WTC11 (cell line): ENCODE results near the gene REG4. TPM values are rescaled to one million over a fixed set of nuclear protein-coding genes. Genes with fewer than 3 reads are reported as not detected.

Source experiments
- ATAC-seq: fragments of 200-7000 bp; cut with Tn5 transposase; 2 replicates; pipeline ENCODE4 v1.10.0; 2021; ENCODE audit warnings: mild to moderate bottlenecking, moderate library complexity
- CTCF ChIA-PET: fragments of 300-600 bp; sonication (Branson Sonifier 250); formaldehyde crosslinking; loops from one replicate; lab custom pipeline; 2021; ENCODE audit warnings: antibody characterized with exemption; lab: Charles Lee
- POLR2A ChIA-PET: fragments of 350-600 bp; sonication (Branson Sonifier 250); formaldehyde crosslinking; loops from one replicate; lab custom pipeline; 2021; ENCODE audit warnings: antibody characterized with exemption; lab: Charles Lee
- DNase-seq: peaks from one replicate; pipeline ENCODE4 v3.0.0; 2021; ENCODE audit warnings: low spot score
- H3K27ac Mint-ChIP-seq: 2 replicates; pipeline ENCODE4 v1.8.0; 2021; ENCODE audit warnings: mixed read lengths
- H3K27me3 Mint-ChIP-seq: 2 replicates; pipeline ENCODE4 v1.8.0; 2021; ENCODE audit warnings: low read depth, mild to moderate bottlenecking, moderate library complexity, mixed read lengths
- H3K36me3 Mint-ChIP-seq: 2 replicates; pipeline ENCODE4 v1.8.0; 2021; ENCODE audit warnings: mixed read lengths
- H3K4me1 Mint-ChIP-seq: 2 replicates; pipeline ENCODE4 v1.8.0; 2022; ENCODE audit warnings: mixed read lengths
- H3K4me3 Mint-ChIP-seq: 2 replicates; pipeline ENCODE4 v1.8.0; 2021; ENCODE audit warnings: mild to moderate bottlenecking, moderate library complexity, mixed read lengths
- H3K9me3 Mint-ChIP-seq: 2 replicates; pipeline ENCODE4 v1.8.0; 2021; ENCODE audit warnings: mixed read lengths
- AFF4 ChIP-seq: sonication (generic); formaldehyde crosslinking; IDR thresholded peaks from 2 replicates; pipeline ENCODE4 v1.8.1; 2023; ENCODE audit warnings: mild to moderate bottlenecking, missing genetic modification reagents, borderline replicate concordance
- ARID4B ChIP-seq: sonication (generic); formaldehyde crosslinking; IDR thresholded peaks from 2 replicates; pipeline ENCODE4 v1.8.0; 2023; ENCODE audit warnings: missing genetic modification reagents, mild to moderate bottlenecking, borderline replicate concordance
- ATF6 ChIP-seq: sonication (generic); formaldehyde crosslinking; IDR thresholded peaks from 2 replicates; pipeline ENCODE4 v1.8.1; 2023; ENCODE audit warnings: mild to moderate bottlenecking, missing genetic modification reagents
- CREB1 ChIP-seq: sonication (generic); formaldehyde crosslinking; IDR thresholded peaks from 2 replicates; pipeline ENCODE4 v1.8.0; 2023; ENCODE audit warnings: mild to moderate bottlenecking, missing genetic modification reagents
- CREM ChIP-seq: sonication (generic); formaldehyde crosslinking; IDR thresholded peaks from 2 replicates; pipeline ENCODE4 v1.8.1; 2022; ENCODE audit warnings: mild to moderate bottlenecking, missing genetic modification reagents, moderate library complexity
- E2F4 ChIP-seq: sonication (generic); formaldehyde crosslinking; IDR thresholded peaks from 2 replicates; pipeline ENCODE4 v1.8.1; 2022; ENCODE audit warnings: low read depth, mild to moderate bottlenecking, moderate library complexity, missing genetic modification reagents, borderline replicate concordance
- E2F5 ChIP-seq: sonication (generic); formaldehyde crosslinking; IDR thresholded peaks from 2 replicates; pipeline ENCODE4 v1.8.1; 2022; ENCODE audit warnings: mild to moderate bottlenecking, moderate library complexity, missing genetic modification reagents
- ETV6 ChIP-seq: sonication (generic); formaldehyde crosslinking; IDR thresholded peaks from 2 replicates; pipeline ENCODE4 v1.8.1; 2022; ENCODE audit warnings: mild to moderate bottlenecking, missing genetic modification reagents
- FOXP4 ChIP-seq: sonication (generic); formaldehyde crosslinking; IDR thresholded peaks from 2 replicates; pipeline ENCODE4 v1.8.0; 2022; ENCODE audit warnings: mild to moderate bottlenecking, missing genetic modification reagents
- GABPB1 ChIP-seq: sonication (generic); formaldehyde crosslinking; IDR thresholded peaks from 2 replicates; pipeline ENCODE4 v1.8.1; 2023; ENCODE audit warnings: mild to moderate bottlenecking, missing genetic modification reagents
- JAZF1 ChIP-seq: fragments of 250-450 bp; sonication (Bioruptor Pico); IDR thresholded peaks from 2 replicates; pipeline ENCODE4 v1.9.0; 2021; ENCODE audit warnings: moderate library complexity, mild to moderate bottlenecking, inconsistent platforms
- KAT7 ChIP-seq: sonication (generic); formaldehyde crosslinking; IDR thresholded peaks from 2 replicates; pipeline ENCODE4 v1.8.1; 2023; ENCODE audit warnings: missing genetic modification reagents, mild to moderate bottlenecking, borderline replicate concordance
- NR2C2 ChIP-seq: sonication (generic); formaldehyde crosslinking; IDR thresholded peaks from 2 replicates; pipeline ENCODE4 v1.8.0; 2022; ENCODE audit warnings: mild to moderate bottlenecking, missing genetic modification reagents
- OVOL2 ChIP-seq: fragments of 250-450 bp; sonication (Bioruptor Pico); IDR thresholded peaks from 2 replicates; pipeline ENCODE4 v1.9.0; 2021; ENCODE audit warnings: mild to moderate bottlenecking, borderline replicate concordance
- SOX15 ChIP-seq: fragments of 250-450 bp; sonication (Bioruptor Pico); IDR thresholded peaks from 2 replicates; pipeline ENCODE4 v1.9.0; 2021; ENCODE audit warnings: mild to moderate bottlenecking
- ZNF138 ChIP-seq: sonication (generic); formaldehyde crosslinking; conservative IDR thresholded peaks from 2 replicates; pipeline ENCODE4 v1.8.1; 2022; ENCODE audit warnings: mild to moderate bottlenecking, moderate library complexity, missing genetic modification reagents
- ZNF317 ChIP-seq: sonication (generic); formaldehyde crosslinking; IDR thresholded peaks from 2 replicates; pipeline ENCODE4 v1.8.1; 2023; ENCODE audit warnings: low read depth, mild to moderate bottlenecking, moderate library complexity, missing genetic modification reagents, borderline replicate concordance
- ZNF423 ChIP-seq: fragments of 250-450 bp; sonication (Bioruptor Pico); IDR thresholded peaks from 2 replicates; pipeline ENCODE4 v2.1.2; 2022; ENCODE audit warnings: mild to moderate bottlenecking, moderate library complexity
- ZNF671 ChIP-seq: fragments of 250-450 bp; sonication (Bioruptor Pico); IDR thresholded peaks from 2 replicates; pipeline ENCODE4 v1.8.0; 2021; ENCODE audit warnings: mild to moderate bottlenecking
- total RNA-seq: library from RNA; stranded (reverse); gene quantifications from 3 replicates; pipeline ENCODE4 v1.2.3, GENCODE V29; 2021

The REG4 gene
- total RNA-seq, 1 experiment from 2014 or later, result 0.31 TPM

- peaks cover 2% of the 10 kb centered on the region; the same call in 1 of the 2 replicates for H3K4me1 Mint-ChIP-seq
- POLR2A ChIA-PET, result no interaction called here
- ATAC-seq (no peak), DNase-seq (no peak)
- TF ChIP-seq JAZF1 (CRISPR knock-in tag), result no peak
- TF ChIP-seq OVOL2 (CRISPR knock-in tag), result no peak
- TF ChIP-seq ZNF138, result no peak
- TF ChIP-seq GABPB1 (CRISPR knock-in tag), result no peak
- TF ChIP-seq ZNF317 (CRISPR knock-in tag), result no peak
- TF ChIP-seq FOXP4, result no peak
- TF ChIP-seq ZNF671 (CRISPR knock-in tag), result no peak
- TF ChIP-seq E2F5 (CRISPR knock-in tag), result no peak
- H3K4me3 Mint-ChIP-seq, result no peak overlapping the region
- H3K27ac Mint-ChIP-seq, result no peak overlapping the region
- CTCF ChIA-PET, result no interaction called here
- no peaks in the 10 kb centered on the region for H3K9me3 Mint-ChIP-seq
- H3K36me3 Mint-ChIP-seq, result no peaks in the 10 kb centered on the region
- no peaks in the 10 kb centered on the region for H3K27me3 Mint-ChIP-seq
These were observed 58.7 kb downstream of the REG4 start for GRCh38 chr1:119752592-119752991.

GRCh38 chr1:119748040-119748439, 63.2 kb downstream of the REG4 start:
- H3K4me3 Mint-ChIP-seq, result no peak overlapping the region
- no peak for TF ChIP-seq ARID4B (CRISPR knock-in tag)
- TF ChIP-seq CREB1, result no peak
- no peak for TF ChIP-seq E2F4 (CRISPR knock-in tag)
- no peak for TF ChIP-seq CREM (CRISPR knock-in tag)
- TF ChIP-seq SOX15 (CRISPR knock-in tag), result no peak
- no peak for TF ChIP-seq ZNF423
- no peaks in the 10 kb centered on the region for H3K9me3 Mint-ChIP-seq
- no peak for ATAC-seq
- no peak for DNase-seq
- H3K36me3 Mint-ChIP-seq, result peaks cover 4% of the 10 kb centered on the region; the same call in 1 of the 2 replicates
- ChIA-PET POLR2A (no interaction called here), CTCF (interaction anchor here (0.6 to 3.1 kb wide), 8 partner anchors 12 to 136 kb away, joined by 3 to 13 read pairs (median 4); partner anchors contain the start of genes HMGCS2 and ZNF697)
- H3K27ac Mint-ChIP-seq, result no peak overlapping the region
- no peaks in the 10 kb centered on the region for H3K27me3 Mint-ChIP-seq
- H3K4me1 Mint-ChIP-seq, result peaks cover 32% of the 10 kb centered on the region

GRCh38 chr1:119747451-119747850, 63.8 kb downstream of the REG4 start:
- CTCF ChIA-PET, result interaction anchor here (0.6 to 3.1 kb wide), 11 partner anchors 13 to 203 kb away, joined by 3 to 13 read pairs (median 3); partner anchors contain the start of genes HMGCS2 and ZNF697
- Mint-ChIP-seq H3K27me3 (no peaks in the 10 kb centered on the region), H3K27ac (no peak overlapping the region), H3K36me3 (peaks cover 7% of the 10 kb centered on the region), H3K4me3 (no peak overlapping the region), H3K9me3 (no peaks in the 10 kb centered on the region), H3K4me1 (peaks cover 32% of the 10 kb centered on the region)
- ATAC-seq, result peak; percentile 13; the same call in 1 of the 2 replicates
- DNase-seq, result no peak
- POLR2A ChIA-PET, result interaction anchor here (1.0 kb wide), 2 partner anchors 21 to 34 kb away, joined by 3 to 4 read pairs; no protein-coding TSS in a partner anchor
- TF ChIP-seq KAT7 (CRISPR knock-in tag) (no peak), NR2C2 (CRISPR knock-in tag) (no peak), AFF4 (CRISPR knock-in tag) (no peak), ATF6 (CRISPR knock-in tag) (no peak), ETV6 (CRISPR knock-in tag) (no peak)
